Activated CD4-positive, alpha-beta T cell treated with anti-CD3 and anti-CD28 coated beads, Interleukin-2, amount 50 U/mL, for 16 hours (primary cell): Measurements from ENCODE around the gene MROH9.
A peak's percentile ranks its signal among the peaks of the same experiment; 100 is the strongest.
"Not testable (repeated sequence)": the region's sequence is repeated elsewhere in the genome, so short reads cannot be mapped to it uniquely, and the experiment has no call there.

ENCODE experiments used
- DNase-seq: peaks from one replicate; pipeline ENCODE4 v3.0.0-alpha.2; 2020

Gene MROH9, protein sequence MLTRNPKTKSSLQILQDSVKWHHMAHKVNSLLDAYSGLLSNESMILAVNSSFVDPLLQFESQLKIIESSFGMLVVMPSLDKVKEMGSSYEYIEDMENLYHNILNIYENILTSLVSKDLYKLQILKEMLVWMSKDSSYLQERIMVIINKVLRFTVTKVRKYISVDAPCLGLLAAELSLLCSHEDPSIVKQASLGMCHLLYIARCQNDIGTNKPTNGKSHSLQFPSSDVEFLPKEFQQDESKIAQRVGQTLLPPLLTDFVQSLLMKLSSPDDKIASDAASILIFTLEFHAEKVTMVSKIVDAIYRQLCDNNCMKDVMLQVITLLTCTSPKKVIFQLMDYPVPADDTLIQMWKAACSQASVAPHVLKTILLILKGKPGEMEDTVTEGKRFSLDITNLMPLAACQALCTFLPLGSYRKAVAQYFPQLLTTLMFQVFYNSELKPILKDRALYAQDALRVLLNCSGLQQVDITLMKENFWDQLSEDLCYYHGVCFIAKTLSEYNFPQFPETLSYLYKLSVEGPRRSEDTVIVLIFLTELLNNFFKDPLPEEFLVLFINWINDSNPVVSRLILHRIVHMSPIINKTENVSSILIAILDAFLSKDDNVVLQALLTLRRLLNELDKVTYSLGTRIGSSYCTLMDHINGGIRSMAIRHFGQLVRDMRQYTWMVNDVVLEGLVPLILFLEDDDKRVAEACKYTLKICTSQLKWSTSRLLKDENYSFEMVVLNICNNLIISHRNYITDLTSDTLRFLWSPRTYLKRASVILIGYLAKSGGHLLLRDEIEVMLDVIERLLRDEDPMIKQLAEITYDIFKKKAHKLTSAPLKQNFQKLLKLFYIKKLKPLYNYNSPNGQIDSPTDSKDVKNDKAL

GRCh38 chr1:170935231-170935630 lies at the start of gene MROH9:
Gene MROH9 (plus strand): TSS chr1:170935534. CDS start chr1:170945557, 10,023 bp downstream.
- no peak for DNase-seq

DNA sequence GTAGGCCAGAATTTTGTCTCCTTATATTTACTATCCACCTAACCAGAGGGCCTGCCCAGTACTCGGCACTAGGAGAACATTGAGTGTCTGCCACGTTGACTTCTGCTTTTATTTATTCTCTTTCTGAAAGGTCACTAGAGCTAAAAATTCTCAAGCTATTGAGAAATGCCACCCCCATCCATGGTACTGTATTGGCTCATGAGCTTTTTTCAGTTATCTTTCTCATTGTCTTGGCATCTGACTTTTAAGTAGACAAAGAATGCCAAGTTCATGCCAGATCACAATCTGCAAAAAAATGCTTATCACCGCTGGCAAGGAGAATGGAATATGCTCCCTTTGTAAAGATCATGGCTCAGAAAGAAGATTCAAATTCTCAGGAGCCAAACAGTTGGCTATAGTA lies 49.8 kb upstream of the MROH9 start:
- DNase-seq = no peak

- DNase-seq = no peak
These were observed 48.9 kb upstream of the MROH9 start for GRCh38 chr1:170886460-170886859.

- no peak for DNase-seq
These were observed 47.6 kb upstream of the MROH9 start for GRCh38 chr1:170887726-170888125.

DNA sequence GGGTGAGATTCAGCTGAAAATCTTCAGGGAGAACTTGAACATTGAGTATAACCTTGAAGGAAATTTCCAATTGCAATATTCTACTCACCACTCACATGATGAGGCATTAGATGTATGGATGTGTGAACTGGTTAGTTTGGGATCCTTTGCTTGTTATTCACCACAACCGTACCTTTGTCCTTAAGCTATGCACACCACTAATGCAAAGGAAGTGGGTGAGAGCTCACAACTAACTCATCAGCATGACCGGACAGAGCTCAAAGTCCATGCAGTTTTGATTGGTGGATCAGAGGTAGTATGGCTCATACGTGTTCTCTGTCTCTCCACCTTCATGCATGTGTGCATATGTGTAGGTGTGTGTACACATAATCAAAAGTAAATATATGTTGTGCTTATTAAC lies 43.5 kb upstream of the MROH9 start:
- DNase-seq = no peak

- DNase-seq = no peak
These were observed 41.6 kb upstream of the MROH9 start for GRCh38 chr1:170893655-170894297.

GRCh38 chr1:170903961-170904360 lies 31.4 kb upstream of the MROH9 start:
- DNase-seq = no peak

GRCh38 chr1:170908942-170909341 lies 26.4 kb upstream of the MROH9 start:
- no peak for DNase-seq

DNA sequence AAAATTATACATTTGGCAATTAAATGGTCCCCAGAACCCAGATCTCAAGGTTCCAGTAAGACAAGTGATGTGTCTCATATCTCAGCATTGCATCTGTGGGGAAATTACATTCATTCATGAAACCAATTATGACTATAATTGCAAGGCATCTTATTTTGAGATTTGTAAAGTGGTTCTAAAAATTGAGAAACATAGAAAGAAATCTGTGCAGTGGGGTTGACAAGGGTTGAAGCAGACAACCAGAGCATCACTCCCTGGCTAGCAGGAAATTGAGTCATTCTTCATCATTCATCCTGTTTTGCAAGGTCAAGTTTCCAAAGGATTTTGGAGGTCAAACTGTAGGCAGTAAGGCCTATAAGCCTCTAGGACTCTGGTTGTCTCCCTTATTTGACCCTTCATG lies 25.1 kb upstream of the MROH9 start:
- DNase-seq = peak; percentile 0

GRCh38 chr1:170917373-170917772 lies 18.0 kb upstream of the MROH9 start:
- no peak for DNase-seq

GRCh38 chr1:170924656-170925055 lies 10.7 kb upstream of the MROH9 start:
- DNase-seq = not testable (repeated sequence)

DNA sequence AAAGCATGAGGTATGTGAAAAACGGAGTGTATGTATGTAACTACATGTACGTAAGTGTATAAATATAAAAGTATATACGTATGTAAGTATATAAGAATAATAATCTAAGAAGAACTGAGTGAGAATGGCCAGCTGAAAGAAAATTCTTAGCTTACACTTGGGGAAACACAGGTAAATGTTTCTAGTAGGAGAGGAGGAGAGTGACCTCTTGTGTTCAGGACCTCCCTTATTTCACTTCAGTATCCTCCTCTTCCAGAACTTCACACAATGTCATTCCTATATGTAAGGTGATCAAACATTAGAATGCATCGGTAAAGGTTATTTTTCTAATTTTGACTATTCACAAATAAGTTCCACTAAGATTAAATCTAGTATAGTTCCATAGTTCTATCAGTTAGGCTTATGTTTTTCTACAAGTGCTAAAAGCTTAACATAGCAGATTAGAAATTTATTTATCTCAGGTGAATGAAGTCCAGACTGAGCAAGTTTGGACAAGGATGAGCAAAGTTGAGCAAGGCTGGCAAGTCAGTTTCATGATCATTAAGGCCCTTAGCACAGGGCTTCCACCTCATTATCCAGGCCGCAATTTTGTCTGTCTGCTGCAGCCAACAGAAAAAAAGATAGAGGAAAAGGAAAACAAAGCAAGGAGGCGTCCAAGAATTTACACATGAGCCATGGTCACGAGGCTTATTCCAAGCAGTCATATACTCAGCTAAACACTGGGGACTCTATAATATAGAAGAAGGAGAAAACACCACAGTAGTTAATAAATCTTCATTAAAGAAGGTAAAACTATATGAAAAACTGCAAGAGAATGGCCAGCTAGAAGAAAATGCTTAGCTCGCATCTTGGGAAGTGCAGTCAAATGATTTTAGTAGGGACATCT lies 7.1 kb upstream of the MROH9 start:
- no peak for DNase-seq

DNA sequence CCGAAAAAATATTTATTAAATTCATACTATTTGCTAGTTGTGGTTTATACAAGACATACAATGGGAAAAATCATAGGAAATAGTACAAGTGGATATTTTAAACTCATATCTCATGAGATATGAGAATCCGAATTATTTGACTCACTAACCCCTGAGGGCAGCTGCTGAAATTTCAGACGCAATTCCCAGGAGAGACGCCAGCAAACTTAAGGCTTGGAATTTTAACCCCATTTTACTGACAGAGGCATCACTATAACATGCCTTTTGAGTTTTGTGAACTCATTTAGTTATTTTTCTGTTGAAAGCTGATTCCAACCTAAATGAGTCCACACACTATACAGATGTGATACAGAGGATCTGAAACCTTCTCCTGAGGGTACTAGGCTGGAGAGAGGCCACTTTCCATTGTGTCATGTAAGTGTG lies 5.9 kb upstream of the MROH9 start:
- DNase-seq = no peak

DNA sequence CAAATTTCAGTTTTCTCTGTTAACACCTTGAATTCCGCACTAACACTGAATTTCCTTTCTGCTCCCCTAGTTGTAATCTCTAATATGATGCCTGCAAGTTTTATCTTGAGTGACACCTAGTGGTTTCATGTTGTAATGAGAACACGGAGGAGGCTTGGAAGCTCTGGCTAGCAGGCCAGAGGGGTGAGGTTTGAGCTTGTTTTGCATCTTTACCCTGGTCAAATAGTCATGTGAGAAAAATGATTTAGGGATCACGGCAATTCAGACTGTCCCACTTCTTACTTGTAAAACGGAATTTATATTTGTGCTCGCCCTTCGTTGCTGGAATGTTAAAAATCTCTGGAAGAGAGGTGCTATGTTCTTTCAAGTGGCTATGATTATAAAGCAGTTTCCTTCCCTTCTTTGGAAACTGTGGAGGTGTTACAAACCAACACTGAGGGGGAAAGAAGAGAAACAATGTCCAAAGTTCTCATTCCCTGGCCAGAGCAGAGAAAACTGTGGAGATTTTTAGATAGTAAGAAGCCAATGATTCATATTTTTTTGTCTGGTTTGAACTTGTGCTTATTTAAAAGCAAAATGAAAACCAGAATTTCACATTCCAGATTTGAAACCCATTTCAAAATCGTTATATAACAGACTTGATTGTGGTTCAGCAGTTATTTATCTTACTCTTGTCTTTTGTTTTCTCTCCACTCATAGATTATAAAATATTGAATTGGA lies 5.3 kb upstream of the MROH9 start:
- DNase-seq = peak; percentile 53

- no peak for DNase-seq
These were observed 3.7 kb upstream of the MROH9 start for GRCh38 chr1:170931650-170932049.

DNA sequence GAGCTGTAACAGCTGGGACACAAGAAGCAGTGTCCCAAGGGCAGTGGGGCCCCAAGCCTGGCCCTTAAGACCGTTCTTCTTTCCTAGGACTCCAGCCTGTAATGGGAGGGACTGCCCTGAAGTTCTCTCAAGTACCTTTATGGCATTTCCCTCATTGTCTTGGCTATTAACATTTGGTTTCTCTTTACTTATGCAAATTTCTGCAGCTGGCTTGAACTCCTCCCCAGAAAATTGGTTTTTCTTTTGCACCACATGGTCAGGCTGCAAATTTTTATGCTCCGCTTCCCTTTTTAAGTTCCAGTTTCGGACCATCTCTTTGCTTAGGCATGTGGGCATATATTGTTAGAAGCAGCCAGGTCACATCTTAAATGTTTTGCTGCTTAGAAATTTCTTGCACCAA lies 3.1 kb upstream of the MROH9 start:
- DNase-seq = no peak

DNA sequence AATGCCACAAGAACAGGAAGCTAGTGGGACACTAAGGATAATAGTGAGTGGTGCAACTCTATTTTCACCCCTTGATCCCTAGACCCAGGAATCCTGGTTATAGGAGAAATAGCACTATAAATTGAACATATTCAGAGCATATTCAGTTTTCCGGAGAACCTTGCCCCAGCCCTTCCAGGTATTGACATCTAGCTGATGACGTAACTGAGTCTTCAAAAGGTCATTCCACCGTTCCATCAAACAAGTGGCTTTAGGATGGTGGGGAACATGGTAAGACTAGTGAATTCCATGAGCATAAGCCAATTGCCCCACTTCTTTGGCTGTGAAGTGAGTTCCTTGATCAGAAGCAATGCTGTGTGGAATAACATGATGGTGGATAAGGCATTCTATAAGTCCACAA lies 2.9 kb downstream of the MROH9 start:
- DNase-seq = no peak

GRCh38 chr1:170939476-170939875 lies 4.1 kb downstream of the MROH9 start:
- DNase-seq = no peak

DNA sequence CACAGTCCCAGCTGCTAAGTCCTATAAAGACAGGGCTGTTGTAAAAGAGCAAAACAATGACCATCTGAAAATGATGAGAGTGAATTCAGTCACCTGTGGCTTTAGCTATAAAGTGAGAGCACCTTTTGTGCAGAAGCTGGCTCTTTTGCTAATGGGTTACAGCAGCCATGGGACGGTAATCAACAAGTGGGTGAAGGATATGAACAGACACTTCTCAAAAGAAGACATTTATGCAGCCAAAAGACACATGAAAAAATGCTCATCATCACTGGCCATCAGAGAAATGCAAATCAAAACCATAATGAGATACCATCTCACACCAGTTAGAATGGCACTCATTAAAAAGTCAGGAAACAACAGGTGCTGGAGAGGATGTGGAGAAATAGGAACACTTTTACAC lies 16.4 kb downstream of the MROH9 start:
- DNase-seq = not testable (repeated sequence)

GRCh38 chr1:170959385-170959784 lies 24.1 kb downstream of the MROH9 start:
- DNase-seq = no peak

GRCh38 chr1:170964506-170964905 lies 29.2 kb downstream of the MROH9 start:
- no peak for DNase-seq
